OCI-LY3 (cell line): Measurements from ENCODE around the gene FAM89A.

ENCODE experiments used
- H2AFZ ChIP-seq: fragments of 200-600, 300-600 bp; shearing (Covaris generic); 2 replicates; pipeline ENCODE4 v1.6.0; 2014; ENCODE audit warnings: antibody characterized with exemption, low read depth, low read length
- H3K27ac ChIP-seq: fragments of 200-600, 300-600 bp; sonication (generic); 2 replicates; pipeline ENCODE4 v1.5.1; 2014; ENCODE audit warnings: mild to moderate bottlenecking, low read length, moderate library complexity, mixed read lengths
- H3K27me3 ChIP-seq: fragments of 200-600, 300-600 bp; sonication (generic); 2 replicates; pipeline ENCODE4 v1.6.1; 2014; ENCODE audit warnings: low read depth, low read length, mixed read lengths
- H3K36me3 ChIP-seq: fragments of 200-600, 300-600 bp; sonication (generic); replicated peaks from 2 replicates; pipeline ENCODE3; 2014; ENCODE audit warnings: low read depth, low read length, mixed read lengths
- H3K4me1 ChIP-seq: fragments of 300-600, 200-600 bp; sonication (generic); 2 replicates; pipeline ENCODE4 v1.6.1; 2014; ENCODE audit warnings: low read length, mixed read lengths
- H3K4me2 ChIP-seq: fragments of 200-600, 300-600 bp; sonication (generic); 2 replicates; pipeline ENCODE4 v1.6.1; 2014; ENCODE audit warnings: low read length, mixed read lengths
- H3K4me3 ChIP-seq: fragments of 300-600, 200-600 bp; sonication (generic); 2 replicates; pipeline ENCODE4 v1.5.1; 2014; ENCODE audit warnings: antibody characterized with exemption, mild to moderate bottlenecking, low read length, moderate library complexity
- H3K79me2 ChIP-seq: fragments of 300-600, 200-600 bp; shearing (Covaris generic); 2 replicates; pipeline ENCODE4 v1.6.1; 2014; ENCODE audit warnings: mild to moderate bottlenecking, low read length, mixed read lengths
- H3K9ac ChIP-seq: fragments of 300-600, 200-600 bp; shearing (Covaris generic); 2 replicates; pipeline ENCODE4 v1.6.0; 2014; ENCODE audit warnings: mild to moderate bottlenecking, low read length, moderate library complexity
- H3K9me3 ChIP-seq: fragments of 200-600, 300-600 bp; shearing (Covaris generic); 2 replicates; pipeline ENCODE4 v1.6.1; 2014; ENCODE audit warnings: low read length, mixed read lengths; ENCODE audit not compliant: insufficient read depth
- H4K20me1 ChIP-seq: fragments of 200-600, 300-600 bp; sonication (generic); 2 replicates; pipeline ENCODE4 v1.6.1; 2016; ENCODE audit warnings: low read length, mixed read lengths; ENCODE audit not compliant: insufficient read depth
- EZH2phosphoT487 ChIP-seq: fragments of 200-600 bp; shearing (Covaris generic); IDR thresholded peaks from 2 replicates; pipeline ENCODE4 v1.6.1; 2018; ENCODE audit warnings: antibody characterized with exemption, mixed run types, low read depth
- TF ChIP-seq, protein P1 (sequence below): fragments of 200-600, 300-600 bp; sonication (generic); IDR thresholded peaks from 2 replicates; pipeline ENCODE4 v1.5.1; 2014; ENCODE audit warnings: antibody characterized with exemption, low read length, low read depth

Gene FAM89A

GRCh38 chr1:231001892-231002291 lies 38.2 kb downstream of the FAM89A start:
- H3K27me3 ChIP-seq, result no peaks in the 10 kb centered on the region
- TF ChIP-seq, protein P1, sequence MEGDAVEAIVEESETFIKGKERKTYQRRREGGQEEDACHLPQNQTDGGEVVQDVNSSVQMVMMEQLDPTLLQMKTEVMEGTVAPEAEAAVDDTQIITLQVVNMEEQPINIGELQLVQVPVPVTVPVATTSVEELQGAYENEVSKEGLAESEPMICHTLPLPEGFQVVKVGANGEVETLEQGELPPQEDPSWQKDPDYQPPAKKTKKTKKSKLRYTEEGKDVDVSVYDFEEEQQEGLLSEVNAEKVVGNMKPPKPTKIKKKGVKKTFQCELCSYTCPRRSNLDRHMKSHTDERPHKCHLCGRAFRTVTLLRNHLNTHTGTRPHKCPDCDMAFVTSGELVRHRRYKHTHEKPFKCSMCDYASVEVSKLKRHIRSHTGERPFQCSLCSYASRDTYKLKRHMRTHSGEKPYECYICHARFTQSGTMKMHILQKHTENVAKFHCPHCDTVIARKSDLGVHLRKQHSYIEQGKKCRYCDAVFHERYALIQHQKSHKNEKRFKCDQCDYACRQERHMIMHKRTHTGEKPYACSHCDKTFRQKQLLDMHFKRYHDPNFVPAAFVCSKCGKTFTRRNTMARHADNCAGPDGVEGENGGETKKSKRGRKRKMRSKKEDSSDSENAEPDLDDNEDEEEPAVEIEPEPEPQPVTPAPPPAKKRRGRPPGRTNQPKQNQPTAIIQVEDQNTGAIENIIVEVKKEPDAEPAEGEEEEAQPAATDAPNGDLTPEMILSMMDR, result no peak
- TF ChIP-seq EZH2phosphoT487, result no peak
- H3K4me3 ChIP-seq, result no peak overlapping the region
- H3K9me3 ChIP-seq, result peaks cover 3% of the 10 kb centered on the region
- H3K4me1 ChIP-seq, result no peaks in the 10 kb centered on the region
- H3K4me2 ChIP-seq, result no peak overlapping the region
- H3K27ac ChIP-seq, result no peak overlapping the region
- no peak overlapping the region for H3K9ac ChIP-seq
- no peak overlapping the region for H2AFZ ChIP-seq
- H3K36me3 ChIP-seq, result peaks cover 59% of the 10 kb centered on the region
- no peaks in the 10 kb centered on the region for H3K79me2 ChIP-seq
- H4K20me1 ChIP-seq, result no peaks in the 10 kb centered on the region

- H3K4me3 ChIP-seq, result no peak overlapping the region
- TF ChIP-seq EZH2phosphoT487, result no peak
- TF ChIP-seq, protein P1, result no peak
- H3K79me2 ChIP-seq, result no peaks in the 10 kb centered on the region
- no peak overlapping the region for H3K9ac ChIP-seq
- no peaks in the 10 kb centered on the region for H3K27me3 ChIP-seq
- H3K27ac ChIP-seq, result no peak overlapping the region
- H3K9me3 ChIP-seq, result peaks cover 3% of the 10 kb centered on the region
- no peaks in the 10 kb centered on the region for H3K4me1 ChIP-seq
- no peaks in the 10 kb centered on the region for H4K20me1 ChIP-seq
- H3K4me2 ChIP-seq, result no peak overlapping the region
- H3K36me3 ChIP-seq, result peaks cover 69% of the 10 kb centered on the region
- H2AFZ ChIP-seq, result no peak overlapping the region
Measured at GRCh38 chr1:231000639-231001038, 39.4 kb downstream of the FAM89A start.

- H3K9me3 ChIP-seq, result peaks cover 2% of the 10 kb centered on the region
- H3K36me3 ChIP-seq, result peaks cover 70% of the 10 kb centered on the region
- H3K27me3 ChIP-seq, result no peaks in the 10 kb centered on the region
Measured at GRCh38 chr1:231000201-231000600, 39.9 kb downstream of the FAM89A start.

DNA sequence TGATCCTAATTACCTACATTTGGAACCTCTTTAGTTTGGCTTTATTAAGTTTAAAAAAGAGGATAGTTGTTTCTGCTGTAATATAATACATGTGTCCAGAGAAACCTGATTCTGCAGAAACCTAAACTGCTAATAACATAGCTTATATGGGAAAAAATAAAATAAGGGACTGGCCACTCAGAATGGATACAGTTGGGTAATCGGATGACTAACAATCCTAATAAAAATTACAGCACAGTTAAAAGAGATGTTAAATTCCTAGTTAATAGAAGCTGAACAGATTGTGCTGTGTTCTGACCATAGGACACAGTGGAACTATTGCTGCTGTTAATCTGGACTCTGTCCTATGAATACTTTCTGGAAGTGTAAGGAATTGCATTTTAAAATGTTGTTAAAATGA lies 45.2 kb downstream of the FAM89A start:
- TF ChIP-seq EZH2phosphoT487, result no peak
- TF ChIP-seq, protein P1, result no peak
- no peak overlapping the region for H2AFZ ChIP-seq
- H3K27ac ChIP-seq, result no peak overlapping the region
- no peaks in the 10 kb centered on the region for H3K27me3 ChIP-seq
- no peaks in the 10 kb centered on the region for H3K9me3 ChIP-seq
- no peaks in the 10 kb centered on the region for H3K79me2 ChIP-seq
- no peaks in the 10 kb centered on the region for H3K4me1 ChIP-seq
- no peak overlapping the region for H3K4me2 ChIP-seq
- H3K36me3 ChIP-seq, result peaks cover 50% of the 10 kb centered on the region
- no peaks in the 10 kb centered on the region for H4K20me1 ChIP-seq
- no peak overlapping the region for H3K9ac ChIP-seq
- no peak overlapping the region for H3K4me3 ChIP-seq

More at GRCh38 chr1:231000201-231000600, 39.9 kb downstream of the FAM89A start:
- TF ChIP-seq, protein P1, result no peak
- no peak for TF ChIP-seq EZH2phosphoT487
- Histone ChIP-seq H3K4me3 (no peak overlapping the region), H4K20me1 (no peaks in the 10 kb centered on the region), H3K4me2 (no peak overlapping the region), H3K4me1 (no peaks in the 10 kb centered on the region), H3K9ac (no peak overlapping the region), H3K27ac (no peak overlapping the region), H2AFZ (no peak overlapping the region), H3K79me2 (no peaks in the 10 kb centered on the region)
